GM19239 (cell line): ENCODE measurements around the gene MEIG1.
"Not testable (repeated sequence)": the region's sequence is repeated elsewhere in the genome, so short reads cannot be mapped to it uniquely, and the experiment has no call there.

Experiments used
- DNase-seq: peaks from one replicate; pipeline ENCODE4 v3.0.0; 2011; ENCODE audit warnings: low spot score; ENCODE audit not compliant: insufficient read length
- FAIRE-seq: peaks from 2 replicates; lab custom pipeline; 2011; peaks lifted over from hg19 to GRCh38; lab: Jason Lieb, UNC

MEIG1 gene

GRCh38 chr10:14954001-14954770, 5.0 kb upstream of the MEIG1 start, which contains the start of gene DCLRE1C:
Gene DCLRE1C, minus strand, starts transcription at chr10:14954096. Its CDS starts 86 bp downstream, at chr10:14954010.
- FAIRE-seq, result peak; percentile 97
- peak; percentile 62 for DNase-seq

DNA sequence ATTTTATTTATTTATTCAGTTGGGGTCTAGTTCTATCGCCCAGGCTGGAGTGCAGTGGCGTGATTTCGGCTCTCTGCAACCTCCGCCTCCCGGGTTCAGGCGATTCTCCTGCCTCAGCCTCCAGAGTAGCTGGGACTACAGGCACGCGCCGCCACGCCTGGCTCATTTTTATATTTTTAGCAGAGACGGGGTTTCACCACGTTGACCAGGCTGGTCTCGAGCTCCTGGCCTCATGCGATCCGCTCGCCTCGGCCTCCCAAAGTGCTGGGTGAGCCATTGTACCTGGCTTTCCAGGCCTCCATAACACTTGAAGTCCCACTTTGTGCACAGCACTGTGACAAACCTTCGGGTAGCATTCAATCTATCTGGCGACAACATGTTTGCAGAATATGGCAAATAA, 4.3 kb upstream of the MEIG1 start:
- DNase-seq, result no peak
- no peak for FAIRE-seq

DNA sequence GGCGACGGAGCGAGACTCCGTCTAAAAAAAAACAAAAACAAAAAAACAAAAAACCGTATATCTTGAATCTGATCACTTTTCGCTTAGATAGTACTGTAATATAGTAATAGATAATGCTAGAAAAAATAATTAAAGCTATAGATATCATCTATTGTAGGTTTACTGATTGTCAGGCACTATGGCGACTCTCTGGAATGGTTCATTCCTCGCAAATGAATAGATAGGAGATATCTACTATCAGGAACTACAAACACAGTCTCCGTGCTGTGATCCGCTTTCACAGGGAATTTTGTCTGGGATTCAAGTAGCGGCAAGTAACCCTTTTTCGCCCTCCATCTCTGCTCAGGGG, 342 bp upstream of the MEIG1 start:
- no peak for FAIRE-seq
- DNase-seq, result no peak

GRCh38 chr10:14967897-14968296, 8.7 kb downstream of the MEIG1 start:
- no peak for DNase-seq
- no peak for FAIRE-seq

- peak; percentile 82 for FAIRE-seq
- no peak for DNase-seq
Observed at GRCh38 chr10:14971867-14972448, 12.8 kb downstream of the MEIG1 start.

DNA sequence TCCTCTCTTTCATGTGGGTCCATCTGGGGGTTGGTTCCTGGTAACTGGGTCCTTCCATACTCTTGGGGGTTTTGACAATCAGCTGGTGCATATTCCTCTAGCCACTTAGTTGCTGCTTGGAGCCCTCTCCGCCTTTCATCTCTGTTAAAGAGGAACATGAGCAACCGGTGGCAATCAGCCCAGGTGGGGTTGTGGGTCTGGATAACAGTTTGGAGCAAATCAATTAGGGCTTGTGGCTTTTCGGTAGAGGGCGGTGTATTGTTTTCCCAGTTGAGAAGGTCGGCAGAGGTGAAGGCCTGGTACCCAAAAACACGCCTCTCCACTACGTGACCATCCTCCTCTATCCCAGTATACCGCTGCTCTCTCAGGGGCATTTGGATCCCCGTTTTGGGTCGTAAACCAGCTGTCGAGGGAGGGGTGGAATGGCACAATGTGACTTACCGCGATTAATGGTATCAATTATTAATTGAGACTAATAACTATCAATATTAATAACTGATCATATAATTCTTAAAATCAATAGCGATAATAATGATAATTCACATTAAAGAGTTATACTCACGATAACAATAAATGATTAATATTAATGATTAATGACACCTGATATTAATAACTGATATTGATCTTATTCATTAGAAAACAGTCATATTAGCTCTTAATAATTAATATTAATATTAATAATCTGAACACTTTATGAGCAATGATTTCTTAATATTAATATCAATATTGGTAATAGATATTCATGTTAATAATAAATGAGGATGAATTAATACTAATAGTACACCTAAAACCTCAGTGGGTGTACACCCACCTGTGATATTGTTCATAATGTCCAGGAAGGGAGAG, 15.2 kb downstream of the MEIG1 start:
- FAIRE-seq, result peak; percentile 11
- DNase-seq, result not testable (repeated sequence)

GRCh38 chr10:14975672-14976273, 16.6 kb downstream of the MEIG1 start:
- DNase-seq (no peak), FAIRE-seq (no peak)

DNA sequence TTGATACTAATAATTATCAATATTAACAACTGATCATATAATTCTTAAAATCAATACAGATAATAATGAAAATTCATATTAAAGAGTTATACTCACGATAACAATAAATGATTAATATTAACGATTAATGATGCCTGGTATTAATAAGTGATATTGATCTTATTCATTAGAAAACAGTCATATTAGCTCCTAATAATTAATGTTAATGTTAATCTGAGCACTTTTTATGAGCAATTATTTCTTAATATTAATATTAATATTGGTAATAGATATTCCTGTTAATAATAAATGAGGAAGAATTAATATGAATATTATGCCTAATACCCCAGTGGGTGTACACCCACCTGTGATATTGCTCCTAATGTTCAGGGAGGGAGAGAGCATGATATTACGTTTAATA, 23.6 kb downstream of the MEIG1 start:
- DNase-seq (no peak), FAIRE-seq (no peak)

GRCh38 chr10:14989552-14989951, 30.4 kb downstream of the MEIG1 start:
- DNase-seq, FAIRE-seq: not testable (repeated sequence)

DNA sequence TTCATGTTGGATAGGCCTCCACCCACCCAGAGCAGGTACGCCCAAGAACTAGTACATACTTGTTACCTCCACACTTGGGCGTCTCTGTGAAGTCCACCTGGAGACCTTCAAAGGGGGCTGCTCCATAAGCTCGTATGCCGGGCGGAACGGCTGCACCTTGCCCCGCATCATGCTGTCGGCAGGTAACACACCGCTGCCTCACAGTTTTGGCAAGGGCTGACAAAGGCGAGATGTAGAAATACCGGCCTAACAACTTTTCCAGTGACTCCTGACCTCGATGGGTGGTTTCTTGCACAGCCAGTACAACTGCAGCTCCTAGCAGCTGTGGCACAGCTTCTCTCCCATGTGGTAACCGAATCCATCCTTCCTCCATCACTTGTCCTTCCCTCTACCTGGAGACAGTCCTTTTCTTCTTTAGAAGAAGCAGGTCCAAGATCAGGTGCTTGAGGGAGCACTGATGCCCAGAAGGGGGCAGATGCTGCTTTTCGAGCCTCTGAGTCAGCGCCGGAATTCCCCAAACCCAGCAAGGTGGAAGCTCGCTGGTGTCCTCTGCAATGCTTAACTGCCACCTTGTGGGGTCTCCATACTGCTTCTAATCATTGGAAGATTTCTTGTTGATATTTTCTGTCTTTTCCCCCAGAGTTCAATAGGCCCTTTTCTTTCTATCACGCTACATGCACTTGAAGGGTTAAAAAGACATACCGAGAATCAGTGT, 32.0 kb downstream of the MEIG1 start:
- FAIRE-seq, DNase-seq: not testable (repeated sequence)

DNA sequence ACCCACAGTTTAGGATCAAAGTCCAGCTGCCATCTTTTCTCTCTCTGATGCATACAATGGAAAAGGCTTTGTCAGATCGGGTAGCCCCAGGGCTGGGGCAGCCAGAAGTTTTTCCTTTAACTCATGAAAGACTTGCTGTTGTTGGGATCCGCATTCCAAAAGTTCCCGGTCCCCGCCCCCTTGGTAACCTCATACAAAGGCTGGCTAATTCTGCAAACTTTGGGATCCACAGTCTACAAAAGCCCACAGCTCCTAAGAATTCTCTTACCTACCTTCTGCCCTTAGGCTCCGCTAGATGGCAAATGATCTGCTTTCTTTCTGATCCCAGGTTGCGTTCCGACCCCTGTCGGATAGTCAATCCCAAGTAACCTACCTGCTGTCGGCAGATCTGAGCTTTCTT, 33.1 kb downstream of the MEIG1 start:
- not testable (repeated sequence) for FAIRE-seq, DNase-seq

- not testable (repeated sequence) for FAIRE-seq, DNase-seq
Observed at GRCh38 chr10:14993500-14994455, 34.6 kb downstream of the MEIG1 start.

DNA sequence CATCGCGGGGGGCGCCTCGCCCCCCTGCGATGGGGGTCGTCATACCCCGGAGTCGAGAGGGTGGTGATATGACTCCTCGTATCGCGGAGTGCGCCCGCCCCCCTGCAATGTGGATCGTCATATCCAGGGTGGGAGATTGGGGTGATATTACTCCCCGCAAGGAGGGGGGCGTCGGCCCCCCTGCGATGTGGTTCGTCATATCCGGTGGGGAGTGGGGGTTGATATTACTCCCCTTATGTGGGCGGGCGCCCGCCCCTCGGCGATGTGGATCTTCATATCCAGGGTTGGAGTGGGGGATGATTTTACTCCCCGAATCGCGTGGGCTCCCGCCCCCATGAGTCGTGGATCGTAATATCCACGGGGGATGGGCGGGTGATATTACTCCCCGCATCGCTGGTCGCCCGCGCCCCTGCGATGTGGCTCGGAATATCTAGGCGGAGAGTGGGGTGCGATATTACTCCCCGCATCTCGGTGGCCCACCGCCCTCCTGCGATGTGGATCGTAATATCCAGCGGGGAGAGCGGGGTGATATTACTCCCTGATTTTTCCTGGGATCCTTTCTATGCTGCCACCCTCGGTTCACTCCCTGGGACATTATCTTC, 36.9 kb downstream of the MEIG1 start:
- DNase-seq (no peak), FAIRE-seq (no peak)

- not testable (repeated sequence) for FAIRE-seq, DNase-seq
Observed at GRCh38 chr10:15013530-15013929, 54.3 kb downstream of the MEIG1 start.

DNA sequence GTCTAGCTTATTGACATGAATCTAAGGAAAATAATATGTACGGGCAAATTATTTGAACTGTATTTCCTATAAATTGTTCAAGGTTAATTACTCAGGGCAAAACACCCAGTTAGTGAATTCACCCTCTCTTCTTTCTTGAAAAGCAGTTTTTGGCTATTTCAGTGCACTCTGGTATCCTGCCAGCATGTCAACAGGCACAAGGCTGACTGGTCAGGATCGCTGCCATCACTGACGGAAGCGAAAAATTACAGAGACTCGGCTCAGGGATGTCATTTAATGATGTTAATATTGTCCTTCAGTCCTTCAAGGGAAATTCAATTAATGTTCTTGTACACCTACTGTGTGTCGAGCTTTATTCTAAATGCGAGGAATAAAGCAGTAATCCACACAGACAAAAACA, 56.3 kb downstream of the MEIG1 start:
- DNase-seq, result no peak
- no peak for FAIRE-seq

DNA sequence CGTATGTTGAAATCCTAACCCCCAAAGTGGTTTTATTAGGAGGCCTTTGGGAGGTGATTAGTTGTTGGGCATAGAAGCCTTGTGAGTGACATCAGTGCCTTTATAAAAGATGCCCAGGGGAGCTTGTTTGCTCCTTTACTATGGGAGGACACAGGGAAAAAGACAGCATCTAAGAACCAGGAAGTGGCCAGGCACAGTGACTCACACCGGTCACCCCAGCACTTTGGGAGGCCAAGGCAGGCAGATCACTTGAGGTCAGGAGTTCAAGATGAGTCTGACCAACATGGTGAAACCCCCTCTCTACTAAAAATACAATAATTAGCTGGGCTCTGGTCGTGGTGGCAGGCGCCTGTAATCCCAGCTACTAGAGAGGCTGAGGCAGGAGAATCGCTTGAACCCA, 61.8 kb downstream of the MEIG1 start:
- not testable (repeated sequence) for FAIRE-seq, DNase-seq
